Occipital lobe (tissue), 2 donors: ENCODE data around the gene PRKAG2. TPM values are rescaled to one million over a fixed set of nuclear protein-coding genes. Genes with fewer than 3 reads are reported as not detected.

Experiments used
- DNase-seq: peaks from one replicate; lab custom pipeline; 2025; lab: John Stamatoyannopoulos, UW
- total RNA-seq: library from RNA; depleted of rRNA; stranded (reverse); fragments of >200 nt; gene quantifications from one replicate; pipeline ENCODE4 v1.2.3, GENCODE V29; 2014

PRKAG2 gene
- total RNA-seq, 1 donor from 2014 or later: 32.9 TPM

- no peak for DNase-seq
Measured at GRCh38 chr7:151683615-151684407, 193.1 kb downstream of the PRKAG2 start.

DNA sequence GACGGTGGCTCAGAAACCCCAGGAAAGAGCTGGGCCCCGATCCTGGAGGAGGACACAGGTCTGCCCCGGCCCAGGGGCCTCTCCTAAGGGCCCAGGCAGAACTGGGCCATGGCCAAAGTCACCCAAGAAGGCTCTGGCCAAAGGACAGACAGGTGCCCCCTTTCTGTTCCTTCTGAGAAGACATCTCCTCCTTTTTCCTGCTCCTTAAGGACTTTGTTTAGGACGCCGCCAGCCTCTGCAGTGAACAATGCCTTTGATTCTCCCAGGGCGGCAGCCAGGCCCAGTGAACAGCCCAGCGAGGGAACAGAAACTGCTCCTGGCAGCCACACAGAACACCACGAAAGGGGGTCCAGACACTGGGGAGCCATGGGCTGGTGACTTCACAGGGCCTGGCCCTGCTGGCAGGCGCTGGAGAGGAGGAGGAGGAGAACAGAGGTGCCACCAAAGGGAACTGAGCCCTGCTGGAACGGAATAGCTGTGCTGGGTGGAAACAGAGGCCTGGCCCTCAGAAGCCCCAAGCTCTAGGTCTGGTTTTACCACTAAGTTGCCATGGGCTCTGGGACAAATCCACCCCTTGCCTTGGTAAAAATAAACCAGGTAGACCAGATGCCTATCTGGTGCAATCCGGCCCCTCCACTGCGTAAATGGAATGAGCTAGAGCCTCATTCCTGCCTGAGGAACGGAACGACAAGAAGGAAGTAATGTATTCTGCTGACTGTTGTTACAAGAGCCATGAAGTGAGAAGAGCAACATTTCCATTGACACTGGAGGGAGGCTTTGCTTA is 193.9 kb downstream of the PRKAG2 start:
- DNase-seq: peak; percentile 30

- DNase-seq: no peak
Measured at GRCh38 chr7:151681726-151682125, 195.2 kb downstream of the PRKAG2 start.

GRCh38 chr7:151680810-151681209 is 196.1 kb downstream of the PRKAG2 start:
- no peak for DNase-seq

GRCh38 chr7:151679881-151680612 is 196.9 kb downstream of the PRKAG2 start:
- DNase-seq: no peak

- DNase-seq: no peak
Measured at GRCh38 chr7:151679071-151679708, 197.7 kb downstream of the PRKAG2 start.

DNA sequence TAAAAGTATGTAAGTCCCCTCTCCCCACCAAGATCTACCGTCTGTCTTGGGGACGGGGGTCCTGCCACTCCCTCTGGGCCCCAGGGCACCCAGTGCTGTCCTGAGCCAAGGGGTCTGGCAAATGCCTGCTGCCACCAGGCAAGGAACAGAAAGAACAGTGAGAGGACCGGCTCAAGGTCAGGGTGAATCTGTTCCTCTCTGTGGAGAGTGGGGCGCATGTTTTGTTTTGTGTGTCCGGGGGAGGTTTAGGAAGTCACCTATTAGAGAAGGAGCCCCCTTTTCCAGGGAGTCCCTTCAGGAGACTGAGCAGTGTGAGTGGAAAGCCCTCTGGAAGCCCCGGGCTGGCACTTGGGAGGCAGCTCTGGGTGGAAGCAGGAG is 198.7 kb downstream of the PRKAG2 start:
- no peak for DNase-seq

DNA sequence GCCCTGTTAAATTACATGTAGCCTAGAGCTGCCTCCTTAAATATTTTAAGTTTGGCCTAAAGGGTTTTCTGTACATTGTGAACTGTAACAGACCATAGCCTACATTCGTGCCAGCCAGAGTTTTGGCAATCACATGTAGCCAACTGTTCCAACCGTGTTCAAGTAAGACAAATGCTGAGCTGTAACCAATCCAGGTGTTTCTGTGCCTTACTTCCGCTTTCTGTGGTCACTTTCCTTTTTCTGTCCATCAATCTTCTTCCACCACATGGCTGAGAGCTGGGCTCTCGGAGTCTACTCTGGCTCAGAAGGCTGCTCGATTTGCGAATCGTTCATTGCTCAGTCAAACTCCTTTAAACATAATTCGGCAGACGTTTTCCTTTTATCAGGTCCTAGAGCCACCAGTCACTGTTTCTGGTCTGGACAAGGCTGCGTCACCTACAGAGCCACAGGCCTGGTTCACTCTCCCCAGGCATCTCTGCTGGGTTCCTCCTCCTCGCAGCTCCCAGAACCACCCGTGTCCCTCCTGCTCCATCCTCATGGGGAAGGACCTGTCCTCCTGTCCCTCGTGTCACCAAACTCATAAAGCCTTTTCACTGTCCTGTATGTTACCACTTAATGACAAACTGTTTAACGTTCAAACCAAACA is 199.2 kb downstream of the PRKAG2 start:
- no peak for DNase-seq

DNA sequence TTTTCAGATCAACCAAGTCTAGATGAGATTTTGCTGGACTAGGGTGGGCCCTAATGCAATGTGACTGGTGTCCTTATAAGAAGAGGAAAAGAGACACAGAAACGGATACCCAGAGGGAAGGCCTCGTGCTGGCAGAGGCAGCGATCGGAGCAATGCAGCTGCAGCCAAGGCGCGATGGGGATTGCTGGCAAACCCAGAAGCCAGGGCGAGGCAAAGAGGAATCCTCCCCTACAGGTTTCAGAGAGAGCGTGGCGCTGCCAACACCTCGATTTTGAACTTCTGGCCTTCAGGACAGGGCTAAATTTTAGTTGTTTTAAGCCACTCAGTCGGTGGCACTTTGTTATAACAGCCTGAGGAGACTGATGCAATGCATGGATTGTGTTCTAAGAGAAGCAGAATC is 200.2 kb downstream of the PRKAG2 start:
- no peak for DNase-seq

DNA sequence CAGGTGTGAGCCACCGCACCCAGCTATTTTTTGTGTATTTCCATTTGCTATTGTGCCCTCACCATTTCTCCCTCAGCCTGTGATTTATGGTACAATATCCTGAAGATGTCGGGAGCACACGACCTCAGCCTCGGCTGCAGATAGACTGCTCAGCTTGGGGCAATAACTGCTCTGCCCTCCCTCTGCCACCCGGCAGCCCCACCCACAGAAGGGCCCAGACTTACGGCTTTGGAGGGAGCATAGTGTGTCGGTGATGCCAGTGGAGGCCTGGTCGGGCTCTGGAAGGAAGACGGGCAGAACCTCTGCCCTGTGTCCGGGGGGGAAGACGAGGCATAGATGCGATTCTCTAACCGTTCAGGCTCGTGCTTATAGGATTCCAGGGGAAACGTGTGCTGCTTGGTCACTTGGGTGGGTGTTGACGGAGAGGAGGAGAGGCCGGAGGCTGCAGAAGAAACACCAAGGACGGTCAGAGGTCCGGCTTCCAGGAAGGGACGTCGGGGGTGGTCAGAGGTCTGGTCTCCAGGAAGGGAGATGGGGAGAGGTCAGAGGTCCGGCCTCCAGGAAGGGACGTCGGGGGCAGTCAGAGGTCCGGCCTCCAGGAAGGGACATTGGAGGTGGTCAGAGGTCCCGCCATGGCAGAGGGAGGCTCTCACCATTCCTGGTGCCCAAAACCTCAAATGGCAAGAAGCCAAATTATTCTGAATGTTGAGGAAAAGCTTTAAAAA is 201.6 kb downstream of the PRKAG2 start:
- DNase-seq: no peak

GRCh38 chr7:151674161-151674920 is 202.6 kb downstream of the PRKAG2 start:
- no peak for DNase-seq

DNA sequence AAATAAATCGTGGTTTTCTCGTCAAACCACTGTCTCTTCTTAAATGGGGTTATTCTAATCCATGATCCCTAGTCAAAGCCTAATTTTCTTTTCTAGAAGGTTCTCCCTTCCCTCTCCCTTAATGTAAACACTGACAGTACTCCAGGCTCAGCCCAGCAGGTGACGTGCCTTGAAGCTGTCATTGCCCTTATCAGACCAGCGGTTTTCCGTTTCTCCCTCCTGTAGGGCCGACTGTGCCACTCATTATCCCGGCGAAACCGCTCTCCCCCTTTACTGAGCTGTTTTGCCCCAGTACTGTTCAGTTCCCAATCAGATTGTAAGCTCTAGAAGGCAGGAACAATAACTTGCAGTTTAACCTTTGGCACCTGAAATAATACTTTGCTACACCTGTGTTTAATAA is 203.7 kb downstream of the PRKAG2 start:
- no peak for DNase-seq

- DNase-seq: no peak
Measured at GRCh38 chr7:151672716-151673115, 204.2 kb downstream of the PRKAG2 start.

GRCh38 chr7:151671514-151671913 is 205.4 kb downstream of the PRKAG2 start:
- no peak for DNase-seq

- DNase-seq: no peak
Measured at GRCh38 chr7:151669762-151670161, 207.2 kb downstream of the PRKAG2 start.

DNA sequence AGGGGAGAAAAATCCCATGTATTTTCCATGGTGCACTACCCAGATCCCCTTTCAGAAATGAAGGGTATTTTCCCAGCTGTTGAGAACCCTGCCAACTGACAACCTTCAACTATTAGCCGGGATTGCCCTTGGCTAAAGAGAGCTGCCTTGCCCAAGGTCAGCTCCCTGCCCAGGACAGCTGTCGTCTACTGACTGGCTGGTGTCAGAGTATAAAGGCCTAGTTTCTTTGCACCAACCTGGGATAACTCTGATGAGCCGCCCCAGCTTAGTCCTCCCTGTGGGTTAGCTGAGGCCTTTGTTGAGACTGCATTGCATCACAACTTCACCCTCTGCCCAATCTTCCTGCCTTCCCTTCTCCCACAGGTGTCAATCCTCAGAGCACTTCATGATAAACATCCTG is 210.0 kb downstream of the PRKAG2 start:
- DNase-seq: no peak

GRCh38 chr7:151665368-151665767 is 211.5 kb downstream of the PRKAG2 start:
- no peak for DNase-seq

DNA sequence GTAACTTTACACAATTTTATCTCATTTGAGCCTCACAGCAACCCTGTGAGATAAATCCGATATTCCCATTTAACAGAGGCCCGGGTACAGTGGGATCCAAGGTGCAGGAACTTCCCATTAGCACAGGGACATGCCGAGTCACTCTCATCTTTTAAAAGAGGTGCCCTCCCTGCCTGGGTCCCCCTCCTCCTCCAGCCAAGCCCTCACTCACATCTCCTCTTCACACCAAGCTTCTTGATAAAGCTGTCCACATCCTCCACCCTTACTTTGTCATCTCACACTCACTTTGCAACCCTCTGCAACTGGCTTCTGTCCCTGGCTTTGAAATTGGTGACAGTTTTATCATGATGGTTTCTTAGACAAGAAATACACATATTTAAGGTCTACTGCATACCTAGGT is 212.6 kb downstream of the PRKAG2 start:
- no peak for DNase-seq

DNA sequence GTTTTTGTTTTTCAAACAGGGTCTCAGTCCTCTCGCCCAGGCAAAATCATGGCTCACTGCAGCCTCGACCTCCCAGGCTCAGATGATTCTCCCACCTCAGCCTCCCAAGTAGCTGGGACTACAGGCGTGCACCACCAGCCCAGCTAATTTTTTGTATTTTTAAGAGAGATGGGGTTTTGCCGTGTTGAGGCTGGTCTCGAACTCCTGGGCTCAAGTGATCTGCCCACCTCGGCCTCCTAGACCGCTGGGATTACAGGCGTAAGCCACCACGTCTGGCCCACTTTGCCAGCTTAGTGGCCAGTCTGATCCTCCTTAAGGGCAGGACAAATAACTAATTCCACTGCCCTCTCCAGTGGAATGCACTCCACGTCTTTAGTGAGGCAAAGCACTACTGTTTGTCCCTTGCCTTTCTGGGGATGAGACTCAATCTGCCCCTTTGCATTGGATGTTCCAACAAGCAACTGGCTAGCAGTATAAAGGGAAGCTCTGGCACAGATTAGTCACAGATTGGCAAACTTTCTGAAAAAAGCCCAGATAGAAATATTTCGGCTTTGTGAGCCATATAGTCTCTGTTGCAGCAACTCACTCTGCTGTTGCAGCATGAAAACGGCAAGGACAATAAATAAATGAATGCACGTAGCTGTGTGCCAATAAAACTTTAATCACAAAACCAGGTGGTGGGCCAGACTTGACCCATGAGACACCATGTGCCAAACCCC is 213.4 kb downstream of the PRKAG2 start:
- DNase-seq: no peak
